A549 (cell line): ENCODE data around the gene NKD1. TPM values are rescaled to one million over a fixed set of nuclear protein-coding genes. Genes with fewer than 3 reads are reported as not detected.

Experiments
- ATAC-seq, 2 experiments: fragments of 200-7000 bp in 1 of 2; fragments of >200 bp in 1 of 2; cut with Nextera tagmentation in 1 of 2; cut with Tn5 transposase in 1 of 2; 3 replicates each; pipeline versions ENCODE4 v1.8.0 to v1.9.1; 2018 to 2020; ENCODE audit warnings: mild to moderate bottlenecking in 1 of 2, moderate library complexity in 1 of 2
- CTCF ChIA-PET: fragments of 300-600 bp; sonication (Branson Sonifier 250); formaldehyde crosslinking; extraction: SDS; loops from one replicate; lab custom pipeline; 2021; ENCODE audit warnings: antibody characterized with exemption, inconsistent platforms; lab: Yijun Ruan, JAX
- POLR2A ChIA-PET: fragments of 350-600 bp; formaldehyde crosslinking; extraction: SDS; loops from one replicate; lab custom pipeline; 2021; ENCODE audit warnings: antibody characterized with exemption, inconsistent platforms; lab: Yijun Ruan, JAX
- DNase-seq, 2 experiments: peaks; one replicate each; pipeline versions ENCODE4 v3.0.0 to v3.0.0-alpha.2; 2011 to 2016; ENCODE audit warnings: low read depth in 1 of 2, low spot score in 1 of 2
- FAIRE-seq: peaks from 2 replicates; lab custom pipeline; 2011; peaks lifted over from hg19 to GRCh38; lab: Jason Lieb, UNC
- H3K27ac ChIP-seq, 2 experiments: fragments of >200 bp; sonication (Bioruptor Twin); formaldehyde crosslinking; 3 replicates each; pipeline ENCODE4 v1.5.1; 2016 to 2017
- H3K4me1 ChIP-seq: fragments of >200 bp; sonication (Bioruptor Twin); formaldehyde crosslinking; 3 replicates; pipeline ENCODE4 v1.6.1; 2016
- H3K4me2 ChIP-seq: fragments of >200 bp; sonication (Bioruptor Twin); formaldehyde crosslinking; 3 replicates; pipeline ENCODE4 v1.6.1; 2016
- H3K4me3 ChIP-seq: fragments of >200 bp; sonication (Bioruptor Twin); formaldehyde crosslinking; 3 replicates; pipeline ENCODE4 v1.5.1; 2016
- H3K9me3 ChIP-seq: fragments of >200 bp; sonication (Bioruptor Twin); formaldehyde crosslinking; 3 replicates; pipeline ENCODE4 v1.6.1; 2016
- BHLHE40 ChIP-seq: IDR thresholded peaks from 2 replicates; pipeline ENCODE4 v1.6.1; 2012; ENCODE audit warnings: low read depth, low read length, inconsistent platforms
- CBX2 ChIP-seq: fragments of 200-600 bp; sonication (generic); IDR thresholded peaks from 2 replicates; pipeline ENCODE4 v1.6.1; 2016; ENCODE audit warnings: low read depth, mild to moderate bottlenecking, borderline replicate concordance
- CEBPB ChIP-seq, 2 experiments: fragments of >200 bp in 1 of 2; sonication (Bioruptor Twin) in 1 of 2; formaldehyde crosslinking in 1 of 2; IDR thresholded peaks; 2 replicates each; pipeline ENCODE4 v1.6.1; 2012 to 2016
- HOXB5 ChIP-seq: fragments of 250-450 bp; sonication (Bioruptor Pico); IDR thresholded peaks from 2 replicates; pipeline ENCODE4 v1.5.0; 2020; ENCODE audit warnings: mild to moderate bottlenecking, moderate library complexity
- KDM1A ChIP-seq: fragments of 200-600 bp; sonication (generic); IDR thresholded peaks from 2 replicates; pipeline ENCODE4 v1.6.1; 2016; ENCODE audit warnings: low read depth, mild to moderate bottlenecking
- MAFK ChIP-seq: fragments of 450-650 bp; IDR thresholded peaks from 2 replicates; pipeline ENCODE4 v1.6.1; 2014; ENCODE audit not compliant: partially characterized antibody
- NPAS2 ChIP-seq: fragments of 250-450 bp; sonication (Bioruptor Pico); IDR thresholded peaks from 2 replicates; pipeline ENCODE4 v1.8.0; 2022; ENCODE audit warnings: mild to moderate bottlenecking, moderate library complexity, borderline replicate concordance
- POLR2AphosphoS2 ChIP-seq: conservative IDR thresholded peaks from 2 replicates; pipeline ENCODE4 v1.6.1; 2012; ENCODE audit warnings: low read length, improper control_type of control experiment, inconsistent platforms
- RAD21 ChIP-seq, 2 experiments: fragments of >200 bp in 1 of 2; sonication (Bioruptor Twin) in 1 of 2; formaldehyde crosslinking in 1 of 2; IDR thresholded peaks in 1 of 2; conservative IDR thresholded peaks in 1 of 2; 2 replicates in 1 of 2; 3 replicates in 1 of 2; pipeline ENCODE4 v1.6.1; 2012 to 2018; ENCODE audit warnings: inconsistent platforms in 1 of 2
- RARB ChIP-seq: fragments of 250-450 bp; sonication (Bioruptor Pico); IDR thresholded peaks from 2 replicates; pipeline ENCODE4 v1.8.0; 2021; ENCODE audit warnings: mild to moderate bottlenecking, moderate library complexity
- RCOR1 ChIP-seq: fragments of 150-350 bp; IDR thresholded peaks from 2 replicates; pipeline ENCODE4 v1.6.1; 2014; ENCODE audit warnings: antibody characterized with exemption, low read length, low read depth
- TFCP2L1 ChIP-seq: fragments of 250-450 bp; sonication (Bioruptor Pico); IDR thresholded peaks from 2 replicates; pipeline ENCODE4 v1.5.0; 2021; ENCODE audit warnings: mild to moderate bottlenecking
- ZFP36 ChIP-seq: fragments of 450-650 bp; IDR thresholded peaks from 2 replicates; pipeline ENCODE4 v1.6.1; 2014; ENCODE audit warnings: borderline replicate concordance; ENCODE audit not compliant: partially characterized antibody
- ZNF302 ChIP-seq: fragments of 250-450 bp; sonication (Bioruptor Pico); IDR thresholded peaks from 2 replicates; pipeline ENCODE4 v1.9.0; 2021; ENCODE audit warnings: inconsistent platforms, mild to moderate bottlenecking, moderate library complexity
- ZSCAN20 ChIP-seq: fragments of 250-450 bp; sonication (Bioruptor Pico); IDR thresholded peaks from 2 replicates; pipeline ENCODE4 v1.8.0; 2022; ENCODE audit warnings: mild to moderate bottlenecking, moderate library complexity
- WGBS: methylation state at CpG from one replicate; pipeline ENCODE4 v1.1.6; 2017; ENCODE audit errors: missing lambda C conversion rate; 5-methylcytosine and 5-hydroxymethylcytosine counted together
- polyA plus RNA-seq, 4 experiments: library from polyadenylated mRNA; depleted of rRNA in 3 of 4; stranded (reverse); fragments of >200 nt; fragmentation: RNase III in 1 of 4; extraction: RNeasy Plus Mini Kit Qiagen cat#74134 plus additional on column Dnase treatment in 1 of 4; gene quantifications; 2 replicates in 3 of 4; 3 replicates in 1 of 4; pipeline ENCODE4 v1.2.3, GENCODE V29; 2011 to 2017
- TF ChIP-seq, protein P1 (sequence below): IDR thresholded peaks from 2 replicates; pipeline ENCODE4 v1.6.1; 2012
- TF ChIP-seq, protein P2 (sequence below): IDR thresholded peaks from 2 replicates; pipeline ENCODE4 v1.6.1; 2012; ENCODE audit warnings: low read depth, borderline replicate concordance
- TF ChIP-seq, protein P3 (sequence below): fragments of 200-600 bp; sonication (generic); IDR thresholded peaks from 2 replicates; pipeline ENCODE4 v1.6.1; 2016; ENCODE audit warnings: antibody characterized with exemption, mild to moderate bottlenecking, moderate library complexity
- TF ChIP-seq, protein P4 (sequence below): fragments of >200 bp; sonication (Bioruptor Twin); formaldehyde crosslinking; IDR thresholded peaks from 3 replicates; pipeline ENCODE4 v1.5.1; 2016

The NKD1 gene
- polyA plus RNA-seq, 2 of the 4 experiments (the other 2 are of a cell fraction) = 0.10 to 0.19 TPM

DNA sequence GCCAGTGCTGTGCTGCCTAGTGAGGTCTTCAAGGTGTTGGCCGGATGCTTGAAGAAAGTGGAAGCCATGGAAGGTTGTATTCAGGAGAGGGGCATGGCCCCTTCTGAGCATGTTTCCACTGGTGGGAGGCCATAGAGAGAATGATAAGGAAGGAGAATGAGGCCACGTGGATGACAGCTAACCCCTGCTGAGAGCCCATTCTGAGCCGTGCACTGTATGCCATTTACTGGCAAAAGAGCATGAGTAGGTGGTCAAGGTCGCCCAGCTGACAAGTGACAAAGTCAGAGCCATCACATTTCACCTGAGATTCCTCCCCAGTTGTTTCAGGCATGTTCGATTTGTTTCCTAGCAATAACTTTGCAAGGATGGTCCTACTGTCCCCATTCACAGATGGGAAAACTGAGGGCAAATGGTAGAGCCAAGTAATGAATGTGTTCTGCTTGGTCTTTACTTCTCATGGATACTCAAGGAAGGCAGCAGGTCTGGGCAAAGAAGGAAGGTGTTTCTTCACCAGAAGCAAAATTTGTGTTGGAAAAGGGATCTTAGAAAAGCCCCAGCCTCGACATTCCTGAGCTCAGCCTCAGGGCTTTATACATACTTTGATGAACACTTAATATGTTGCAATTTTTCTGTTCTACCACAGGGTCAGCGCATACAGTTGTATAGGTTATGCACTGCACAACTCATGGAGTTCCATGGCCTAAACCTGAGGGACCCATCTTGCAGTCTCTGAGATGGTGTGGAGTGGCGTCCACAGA lies 10.5 kb upstream of the NKD1 start:
- ChIA-PET POLR2A (no interaction called here), CTCF (interaction anchor here (0.7 to 2.0 kb wide), 2 partner anchors 65 to 128 kb away, joined by 3 to 6 read pairs; no protein-coding TSS in a partner anchor)
- 39% methylated on average over 8 of the region's 8 CpGs for WGBS
- Histone ChIP-seq H3K9me3 (no peaks in the 10 kb centered on the region), H3K27ac (no peak overlapping the region), H3K4me2 (no peak overlapping the region), H3K4me1 (no peaks in the 10 kb centered on the region), H3K4me3 (no peak overlapping the region)
- no peak for DNase-seq
- FAIRE-seq = no peak
- TF ChIP-seq POLR2AphosphoS2 (no peak), TFCP2L1 (CRISPR knock-in tag) (no peak)
- no peak for ATAC-seq

DNA sequence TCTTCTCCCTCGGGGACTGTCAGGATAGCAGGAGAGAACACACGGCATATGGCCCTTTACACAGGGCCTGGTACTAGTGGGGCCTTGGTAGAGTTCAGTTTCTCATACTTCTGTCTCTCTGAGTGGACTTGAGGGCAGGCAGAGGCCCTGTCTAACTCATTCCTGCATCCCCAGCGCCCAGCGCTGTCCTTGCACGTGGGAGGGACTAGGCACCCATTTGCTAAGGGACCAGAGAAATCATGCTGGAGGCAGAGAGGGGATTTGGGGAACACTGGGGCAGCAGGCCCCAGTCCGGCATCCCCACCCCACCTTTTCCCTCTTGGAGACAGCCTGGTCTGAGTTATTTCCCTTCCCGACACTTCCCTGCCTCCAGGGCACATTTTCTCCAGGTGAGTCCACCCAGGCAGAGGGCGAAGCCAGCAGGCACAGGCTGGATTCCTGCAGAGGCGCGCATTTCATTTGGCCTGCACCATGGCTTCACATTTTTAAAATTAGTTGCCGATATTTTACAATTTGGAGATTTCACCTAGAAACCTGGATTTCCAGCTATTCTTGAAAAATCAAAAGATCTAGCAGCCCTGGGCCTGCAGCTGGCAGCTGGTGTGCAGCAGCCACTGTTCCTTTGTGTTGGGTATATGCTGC lies 9.7 kb upstream of the NKD1 start:
- Histone ChIP-seq H3K9me3 (no peaks in the 10 kb centered on the region), H3K27ac (no peak overlapping the region), H3K4me3 (no peak overlapping the region), H3K4me1 (no peaks in the 10 kb centered on the region), H3K4me2 (no peak overlapping the region)
- CTCF ChIA-PET = interaction anchor here (0.7 to 2.0 kb wide), 2 partner anchors 66 to 127 kb away, joined by 3 to 6 read pairs; no protein-coding TSS in a partner anchor
- DNase-seq (no peak), ATAC-seq (peak in 1 of 2 experiments; percentile 33; a peak in 1 of 6 replicates), FAIRE-seq (no peak)
- WGBS = 60% methylated on average over 11 of the region's 11 CpGs
- POLR2A ChIA-PET = no interaction called here
- no peak for TF ChIP-seq RARB (CRISPR knock-in tag)
- TF ChIP-seq MAFK = no peak
- TF ChIP-seq HOXB5 (CRISPR knock-in tag) = no peak
- TF ChIP-seq, protein P1, sequence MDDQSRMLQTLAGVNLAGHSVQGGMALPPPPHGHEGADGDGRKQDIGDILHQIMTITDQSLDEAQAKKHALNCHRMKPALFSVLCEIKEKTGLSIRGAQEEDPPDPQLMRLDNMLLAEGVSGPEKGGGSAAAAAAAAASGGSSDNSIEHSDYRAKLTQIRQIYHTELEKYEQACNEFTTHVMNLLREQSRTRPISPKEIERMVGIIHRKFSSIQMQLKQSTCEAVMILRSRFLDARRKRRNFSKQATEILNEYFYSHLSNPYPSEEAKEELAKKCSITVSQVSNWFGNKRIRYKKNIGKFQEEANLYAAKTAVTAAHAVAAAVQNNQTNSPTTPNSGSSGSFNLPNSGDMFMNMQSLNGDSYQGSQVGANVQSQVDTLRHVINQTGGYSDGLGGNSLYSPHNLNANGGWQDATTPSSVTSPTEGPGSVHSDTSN = no peak
- no peak for TF ChIP-seq NPAS2 (CRISPR knock-in tag)
- no peak for TF ChIP-seq RAD21 (conservative IDR thresholded peaks at IDR 0.05 in 1 of 2, IDR thresholded peaks at IDR 0.05 in 1 of 2)
- TF ChIP-seq CBX2 = no peak
- no peak for TF ChIP-seq KDM1A
- no peak for TF ChIP-seq ZNF302 (CRISPR knock-in tag)
- TF ChIP-seq CEBPB (IDR thresholded peaks at IDR 0.05) = no peak
- TF ChIP-seq, protein P2, sequence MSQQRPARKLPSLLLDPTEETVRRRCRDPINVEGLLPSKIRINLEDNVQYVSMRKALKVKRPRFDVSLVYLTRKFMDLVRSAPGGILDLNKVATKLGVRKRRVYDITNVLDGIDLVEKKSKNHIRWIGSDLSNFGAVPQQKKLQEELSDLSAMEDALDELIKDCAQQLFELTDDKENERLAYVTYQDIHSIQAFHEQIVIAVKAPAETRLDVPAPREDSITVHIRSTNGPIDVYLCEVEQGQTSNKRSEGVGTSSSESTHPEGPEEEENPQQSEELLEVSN = no peak
- TF ChIP-seq, protein P3, sequence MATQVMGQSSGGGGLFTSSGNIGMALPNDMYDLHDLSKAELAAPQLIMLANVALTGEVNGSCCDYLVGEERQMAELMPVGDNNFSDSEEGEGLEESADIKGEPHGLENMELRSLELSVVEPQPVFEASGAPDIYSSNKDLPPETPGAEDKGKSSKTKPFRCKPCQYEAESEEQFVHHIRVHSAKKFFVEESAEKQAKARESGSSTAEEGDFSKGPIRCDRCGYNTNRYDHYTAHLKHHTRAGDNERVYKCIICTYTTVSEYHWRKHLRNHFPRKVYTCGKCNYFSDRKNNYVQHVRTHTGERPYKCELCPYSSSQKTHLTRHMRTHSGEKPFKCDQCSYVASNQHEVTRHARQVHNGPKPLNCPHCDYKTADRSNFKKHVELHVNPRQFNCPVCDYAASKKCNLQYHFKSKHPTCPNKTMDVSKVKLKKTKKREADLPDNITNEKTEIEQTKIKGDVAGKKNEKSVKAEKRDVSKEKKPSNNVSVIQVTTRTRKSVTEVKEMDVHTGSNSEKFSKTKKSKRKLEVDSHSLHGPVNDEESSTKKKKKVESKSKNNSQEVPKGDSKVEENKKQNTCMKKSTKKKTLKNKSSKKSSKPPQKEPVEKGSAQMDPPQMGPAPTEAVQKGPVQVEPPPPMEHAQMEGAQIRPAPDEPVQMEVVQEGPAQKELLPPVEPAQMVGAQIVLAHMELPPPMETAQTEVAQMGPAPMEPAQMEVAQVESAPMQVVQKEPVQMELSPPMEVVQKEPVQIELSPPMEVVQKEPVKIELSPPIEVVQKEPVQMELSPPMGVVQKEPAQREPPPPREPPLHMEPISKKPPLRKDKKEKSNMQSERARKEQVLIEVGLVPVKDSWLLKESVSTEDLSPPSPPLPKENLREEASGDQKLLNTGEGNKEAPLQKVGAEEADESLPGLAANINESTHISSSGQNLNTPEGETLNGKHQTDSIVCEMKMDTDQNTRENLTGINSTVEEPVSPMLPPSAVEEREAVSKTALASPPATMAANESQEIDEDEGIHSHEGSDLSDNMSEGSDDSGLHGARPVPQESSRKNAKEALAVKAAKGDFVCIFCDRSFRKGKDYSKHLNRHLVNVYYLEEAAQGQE = no peak
- no peak for TF ChIP-seq ZFP36
- TF ChIP-seq, protein P4, sequence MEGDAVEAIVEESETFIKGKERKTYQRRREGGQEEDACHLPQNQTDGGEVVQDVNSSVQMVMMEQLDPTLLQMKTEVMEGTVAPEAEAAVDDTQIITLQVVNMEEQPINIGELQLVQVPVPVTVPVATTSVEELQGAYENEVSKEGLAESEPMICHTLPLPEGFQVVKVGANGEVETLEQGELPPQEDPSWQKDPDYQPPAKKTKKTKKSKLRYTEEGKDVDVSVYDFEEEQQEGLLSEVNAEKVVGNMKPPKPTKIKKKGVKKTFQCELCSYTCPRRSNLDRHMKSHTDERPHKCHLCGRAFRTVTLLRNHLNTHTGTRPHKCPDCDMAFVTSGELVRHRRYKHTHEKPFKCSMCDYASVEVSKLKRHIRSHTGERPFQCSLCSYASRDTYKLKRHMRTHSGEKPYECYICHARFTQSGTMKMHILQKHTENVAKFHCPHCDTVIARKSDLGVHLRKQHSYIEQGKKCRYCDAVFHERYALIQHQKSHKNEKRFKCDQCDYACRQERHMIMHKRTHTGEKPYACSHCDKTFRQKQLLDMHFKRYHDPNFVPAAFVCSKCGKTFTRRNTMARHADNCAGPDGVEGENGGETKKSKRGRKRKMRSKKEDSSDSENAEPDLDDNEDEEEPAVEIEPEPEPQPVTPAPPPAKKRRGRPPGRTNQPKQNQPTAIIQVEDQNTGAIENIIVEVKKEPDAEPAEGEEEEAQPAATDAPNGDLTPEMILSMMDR = no peak
- TF ChIP-seq RCOR1 = no peak
- no peak for TF ChIP-seq ZSCAN20 (CRISPR knock-in tag)
- no peak for TF ChIP-seq BHLHE40
- TF ChIP-seq, all 56 proteins: peak for 0
